Left colon (tissue), 2 donors: Measurements from ENCODE around the gene KRT8. TPM values are rescaled to one million over a fixed set of nuclear protein-coding genes. Genes with fewer than 3 reads are reported as not detected.

Source experiments
- ATAC-seq: fragments of 200-7000 bp; cut with Tn5 transposase; one replicate; pipeline ENCODE4 v1.9.1; 2020; ENCODE audit warnings: mild to moderate bottlenecking, moderate library complexity
- DNase-seq, 2 donors: peaks; one replicate each; pipeline ENCODE4 v3.0.0-alpha.2; 2020
- intact Hi-C, 2 donors: fragments of 100-400 bp; cut with DNase I in 1 of 2; cut with micrococcal nuclease in 1 of 2; formaldehyde crosslinking; loops; one replicate each; pipeline versions ENCODE4 v1.11.2 to v1.14.0; 2022; cut with DNase I, micrococcal nuclease
- total RNA-seq, 2 donors: library from RNA; stranded (reverse); fragmentation: NEBNext Ultra II Directional; extraction: Animal tissue kit (Norgen Biotek cat#: 25700); gene quantifications; one replicate each; pipeline ENCODE4 v1.2.1, GENCODE V29; 2021
- donor health status: DM: no; HTN: no; CAD: no.
- donor health status: DM: yes; HTN: yes; CAD: no.

The KRT8 gene
- total RNA-seq, 2 donors from 2014 or later: 4,047 to 4,291 TPM

DNA sequence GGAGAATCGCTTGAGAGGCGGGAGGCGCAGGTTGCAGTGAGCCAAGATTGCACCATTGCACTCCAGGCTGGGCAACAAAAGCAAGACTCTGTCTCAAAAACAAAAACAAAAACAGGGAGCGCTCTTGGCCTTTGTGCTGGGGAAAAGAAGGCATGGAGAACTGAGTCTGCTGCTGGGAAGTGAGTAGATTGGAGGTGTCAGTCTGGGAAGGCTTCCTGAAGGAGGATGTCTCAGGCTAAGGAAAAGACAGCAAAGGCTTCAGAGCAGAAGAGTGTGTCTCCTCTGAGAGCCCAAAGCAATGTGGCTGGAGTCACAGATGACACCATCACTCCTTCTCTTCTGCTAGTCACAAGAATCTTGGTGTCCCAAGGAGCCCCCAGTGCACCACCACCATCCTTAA, 23.1 kb upstream of the KRT8 start:
- DNase-seq (no peak), ATAC-seq (no peak)
- intact Hi-C loops: no loop called here

- intact Hi-C loops: no loop called here
- ATAC-seq: peak; percentile 37
- peak in 1 of 2 donors; percentile 41 for DNase-seq
Observed at GRCh38 chr12:52926596-52927234, 21.8 kb upstream of the KRT8 start.

- intact Hi-C loops: no loop called here
- peak; percentile 60 to 82 for DNase-seq
Observed at GRCh38 chr12:52925717-52926595, 21.1 kb upstream of the KRT8 start.

GRCh38 chr12:52924764-52925716, 20.2 kb upstream of the KRT8 start:
- intact Hi-C loops: no loop called here
- DNase-seq (peak in 1 of 2 donors; percentile 80), ATAC-seq (peak; percentile 61)

More at GRCh38 chr12:52925717-52926595, 21.1 kb upstream of the KRT8 start:
- peak; percentile 58 for ATAC-seq

DNA sequence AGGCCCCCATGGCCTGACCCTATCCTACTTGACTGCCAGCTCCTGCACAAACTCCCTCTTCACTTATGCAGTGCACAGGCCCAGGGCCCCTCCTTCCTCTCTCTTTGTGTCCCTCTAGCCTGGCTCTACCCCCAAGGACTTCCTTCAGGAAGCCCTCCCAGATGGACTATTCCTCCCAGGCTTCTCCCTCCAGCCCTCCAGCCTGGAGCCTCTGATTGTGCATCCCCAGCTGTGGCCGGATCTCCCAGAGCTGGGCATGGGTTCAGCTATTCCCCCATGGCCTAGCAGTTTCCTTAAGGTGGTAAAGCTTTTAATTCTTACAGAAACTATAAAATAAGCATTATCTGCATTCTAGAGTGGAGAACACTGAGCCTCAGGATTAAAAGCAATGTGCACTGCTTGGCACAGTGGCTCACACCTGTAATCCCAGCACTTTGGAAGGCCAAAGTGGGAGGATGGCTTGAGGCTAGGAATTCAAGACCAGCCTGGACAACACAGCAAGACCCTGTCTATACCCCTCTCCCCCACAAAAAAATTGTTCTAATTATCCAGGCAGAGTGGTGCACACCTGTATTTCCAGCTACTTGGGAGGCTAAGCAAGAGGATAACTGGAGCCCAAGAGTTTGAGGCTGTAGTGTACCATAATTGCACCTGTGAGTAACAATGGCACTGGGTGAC, 16.8 kb upstream of the KRT8 start:
- no peak for ATAC-seq
- intact Hi-C loops: no loop called here

GRCh38 chr12:52920937-52921336, 16.1 kb upstream of the KRT8 start:
- ATAC-seq (no peak), DNase-seq (no peak)
- intact Hi-C loops: no loop called here

More for the DNA sequence above, 16.8 kb upstream of the KRT8 start:
- no peak for DNase-seq

DNA sequence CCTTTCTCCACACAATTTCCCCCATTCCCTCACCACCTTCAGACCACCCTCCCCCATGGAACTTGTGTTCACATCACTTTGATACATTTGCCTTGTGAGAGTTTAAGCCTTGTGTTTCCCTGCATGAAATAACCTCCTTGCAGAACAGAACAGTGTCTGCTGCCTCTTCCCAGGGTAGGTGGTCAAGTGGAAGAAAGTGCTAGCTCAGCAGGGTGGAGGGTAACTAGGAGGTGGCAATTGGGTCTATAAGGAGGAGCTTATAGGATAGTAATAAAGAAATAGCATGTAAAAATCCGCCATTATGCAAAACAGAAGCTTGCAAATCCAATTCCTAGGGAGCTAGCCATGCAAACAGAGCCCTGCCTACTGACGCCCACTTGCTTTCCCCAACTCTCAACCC, 13.9 kb upstream of the KRT8 start:
- intact Hi-C loops: no loop called here
- no peak for ATAC-seq

GRCh38 chr12:52918351-52918750, 13.5 kb upstream of the KRT8 start:
- intact Hi-C loops: no loop called here
- no peak for ATAC-seq
- no peak for DNase-seq

More for the DNA sequence above, 13.9 kb upstream of the KRT8 start:
- DNase-seq: no peak

GRCh38 chr12:52917800-52918199, 12.9 kb upstream of the KRT8 start:
- DNase-seq (no peak), ATAC-seq (no peak)
- intact Hi-C loops: no loop called here

DNA sequence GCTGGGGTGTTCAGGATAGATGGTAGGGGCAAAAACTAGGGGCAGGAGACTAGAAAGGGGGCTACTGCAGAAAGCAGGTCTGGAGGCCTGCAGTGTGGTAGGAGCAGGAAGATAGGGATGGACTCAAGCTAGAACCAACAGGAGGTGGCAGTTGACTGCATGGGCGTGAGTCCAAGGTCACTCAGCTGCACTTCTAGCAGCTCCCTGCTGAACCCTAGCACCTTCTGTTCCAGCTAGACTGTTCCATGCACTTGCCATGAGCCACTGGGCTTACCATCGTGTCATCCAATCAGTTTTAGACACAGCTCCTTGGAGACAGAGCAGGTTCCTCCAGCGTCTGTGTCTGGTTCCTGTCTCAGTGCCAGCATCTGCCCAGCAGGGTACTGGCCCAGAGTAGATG, 11.3 kb upstream of the KRT8 start:
- intact Hi-C loops: no loop called here
- ATAC-seq: no peak

GRCh38 chr12:52915637-52916036, 10.8 kb upstream of the KRT8 start:
- ATAC-seq (peak; percentile 19), DNase-seq (no peak)

More for the DNA sequence above, 11.3 kb upstream of the KRT8 start:
- DNase-seq: peak in 1 of 2 donors; percentile 51

DNA sequence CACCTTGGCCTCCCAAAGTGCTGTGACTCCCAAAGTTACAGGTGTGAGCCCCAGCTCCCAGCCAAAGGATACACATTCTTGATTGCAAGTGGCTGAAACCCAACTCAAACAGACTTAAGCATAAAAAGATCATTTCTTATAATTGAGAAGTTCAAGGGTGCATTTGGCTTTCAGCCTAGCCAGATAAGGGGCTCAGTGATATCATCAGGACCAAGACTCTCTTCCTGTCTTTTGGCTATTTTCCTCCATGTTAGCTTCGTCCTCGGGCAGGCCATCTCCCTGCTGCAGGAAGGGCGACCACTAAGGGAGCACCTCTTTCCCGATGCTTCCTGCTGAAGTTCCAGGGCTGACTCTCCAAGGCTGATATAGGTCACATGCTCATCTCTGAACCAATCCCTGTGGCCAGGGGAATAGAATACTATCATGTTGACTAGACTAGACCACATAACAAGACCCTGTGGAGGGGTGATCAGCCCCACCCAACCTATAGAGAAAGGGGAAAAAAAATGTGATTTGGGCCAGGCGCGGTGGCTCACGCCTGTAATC, 9.8 kb upstream of the KRT8 start:
- intact Hi-C loops: no loop called here
- ATAC-seq: peak; percentile 1
- DNase-seq: no peak

More at GRCh38 chr12:52915637-52916036, 10.8 kb upstream of the KRT8 start:
- intact Hi-C loops: no loop called here

DNA sequence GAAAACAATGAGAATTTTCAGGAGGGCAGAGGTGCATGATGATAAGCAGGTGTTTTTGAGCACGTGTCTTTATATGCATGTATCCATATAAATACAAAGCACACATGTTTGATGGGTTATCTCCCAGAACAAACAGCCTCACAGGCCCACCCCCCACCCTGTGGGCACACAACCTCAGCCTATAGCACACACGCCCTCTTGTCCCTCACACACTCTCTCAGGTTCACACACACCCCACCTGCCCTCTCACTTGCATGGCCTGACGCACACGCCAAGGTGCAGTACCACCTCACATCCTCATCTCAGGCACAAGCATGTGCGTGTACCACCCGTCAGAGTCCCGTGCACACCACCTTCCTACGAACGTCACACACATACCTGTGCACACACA, 8.6 kb upstream of the KRT8 start:
- intact Hi-C loops: no loop called here
- ATAC-seq: peak; percentile 68

DNA sequence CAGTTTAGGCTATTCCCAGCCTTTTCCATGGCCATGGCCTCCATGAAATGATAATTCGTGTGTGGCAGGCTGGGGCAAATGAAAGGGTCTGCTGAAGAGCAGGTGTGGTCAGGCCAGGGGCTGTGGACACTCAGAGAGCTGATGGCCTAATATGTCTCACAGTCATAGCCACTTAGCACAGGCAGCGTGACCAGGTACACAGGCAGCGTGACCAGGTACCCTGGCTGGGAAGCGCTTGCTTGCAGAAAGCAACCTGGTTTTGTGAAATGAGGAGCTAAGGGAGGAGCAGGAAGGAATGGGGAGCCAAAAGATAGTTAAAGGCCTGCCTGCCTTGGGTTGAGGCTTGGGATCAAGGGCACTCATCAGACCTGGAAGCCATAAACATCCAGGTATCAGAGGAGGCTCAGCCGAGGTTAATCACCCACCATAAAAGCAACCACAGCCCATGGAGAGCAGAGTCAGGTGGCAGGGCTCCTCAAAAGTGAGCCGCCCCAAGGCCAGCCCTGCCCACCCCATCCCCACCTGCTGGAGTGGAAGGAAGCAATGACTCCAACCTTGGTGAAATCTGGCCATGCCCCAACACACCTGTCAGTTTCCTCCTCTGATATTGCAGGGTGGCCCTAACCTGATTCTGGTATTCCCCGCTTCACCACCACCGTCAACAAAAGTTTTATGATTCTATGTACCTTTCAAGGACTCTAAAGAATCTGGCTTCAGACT, 8.0 kb upstream of the KRT8 start:
- ATAC-seq (peak; percentile 76), DNase-seq (peak; percentile 89 to 97)
- intact Hi-C loops: no loop called here

More for the DNA sequence above, 8.6 kb upstream of the KRT8 start:
- peak; percentile 72 to 88 for DNase-seq

- intact Hi-C loops: no loop called here
- no peak for ATAC-seq
- no peak for DNase-seq
Observed at GRCh38 chr12:52910248-52910883, 5.5 kb upstream of the KRT8 start.

DNA sequence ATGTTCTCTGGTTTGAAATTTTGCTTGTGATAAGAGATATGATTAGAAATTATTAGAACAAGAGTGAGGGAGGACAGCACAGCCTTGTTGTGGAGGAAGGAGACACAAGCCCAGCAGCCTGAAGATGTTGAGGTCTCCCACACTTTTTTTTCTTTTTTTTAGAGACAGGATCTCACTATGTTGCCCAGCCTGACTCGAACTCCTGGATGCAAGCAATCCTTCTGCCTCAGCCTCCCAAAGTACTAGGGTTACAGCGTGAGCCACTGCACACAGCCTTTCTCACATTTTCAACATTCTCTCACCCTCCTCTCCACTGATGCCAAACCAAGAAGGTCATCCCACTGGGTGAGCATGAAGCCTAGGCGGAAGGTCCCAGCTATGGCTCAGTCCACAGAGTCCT, 4.9 kb upstream of the KRT8 start:
- intact Hi-C loops: no loop called here
- DNase-seq: no peak
- no peak for ATAC-seq

DNA sequence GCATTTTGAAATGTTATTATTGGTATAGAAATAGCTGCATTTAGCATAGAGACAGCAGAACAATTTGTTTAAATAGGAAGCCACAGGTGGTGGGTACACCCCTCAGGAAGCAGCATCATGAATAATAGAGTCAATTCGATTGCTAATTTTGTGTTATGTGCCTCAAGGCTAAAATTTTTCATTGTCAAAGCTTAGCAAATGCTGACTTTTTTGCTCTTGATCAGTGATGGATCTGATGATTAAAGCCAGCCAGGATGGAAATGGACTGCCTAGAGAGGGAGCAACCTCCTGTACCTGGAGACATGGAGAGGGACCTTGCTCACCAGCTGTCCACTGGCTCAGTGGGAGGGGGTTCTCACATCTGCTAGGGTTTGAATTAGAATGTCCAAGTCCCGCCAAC, 4.5 kb upstream of the KRT8 start:
- no peak for DNase-seq
- intact Hi-C loops: no loop called here
- no peak for ATAC-seq
